ENCODE results near the gene EIF3J. TPM values are rescaled to one million over a fixed set of nuclear protein-coding genes. Genes with fewer than 3 reads are reported as not detected.

The EIF3J gene
- polyA plus RNA-seq, 1 donor from 2014 or later, result 52.9 TPM

- H3K79me2 ChIP-seq (replicated peaks; ENCODE audit: insufficient read depth, low read length), result no peaks in the 10 kb centered on the region
- no peaks in the 10 kb centered on the region for H3K27me3 ChIP-seq (ENCODE audit: insufficient read depth, low read depth, low read length)
- H3F3A ChIP-seq (ENCODE audit: insufficient read depth, low read length, poor library complexity, severe bottlenecking), result no peaks in the 10 kb centered on the region
- no peak overlapping the region for H3K4me2 ChIP-seq (ENCODE audit: low read length)
- no peaks in the 10 kb centered on the region for H3K9me2 ChIP-seq (ENCODE audit: insufficient read depth, low read length)
- H3K27ac ChIP-seq (ENCODE audit: low read length), result no peak overlapping the region
- H3K4me3 ChIP-seq (ENCODE audit: low read length), result no peak overlapping the region
- H4K20me1 ChIP-seq (ENCODE audit: insufficient read depth), result no peaks in the 10 kb centered on the region
- H3K36me3 ChIP-seq (ENCODE audit: insufficient read depth, low read length), result peaks cover 20% of the 10 kb centered on the region
- no peak overlapping the region for H2AFZ ChIP-seq (ENCODE audit: low read depth, low read length)
- H3K9me3 ChIP-seq (ENCODE audit: low read length), result peaks cover 16% of the 10 kb centered on the region
- TF ChIP-seq RAD21 (conservative IDR thresholded peaks at IDR 0.05), result no peak
- TF ChIP-seq POLR2AphosphoS5 (IDR thresholded peaks at IDR 0.05), result no peak
- TF ChIP-seq, protein P1, sequence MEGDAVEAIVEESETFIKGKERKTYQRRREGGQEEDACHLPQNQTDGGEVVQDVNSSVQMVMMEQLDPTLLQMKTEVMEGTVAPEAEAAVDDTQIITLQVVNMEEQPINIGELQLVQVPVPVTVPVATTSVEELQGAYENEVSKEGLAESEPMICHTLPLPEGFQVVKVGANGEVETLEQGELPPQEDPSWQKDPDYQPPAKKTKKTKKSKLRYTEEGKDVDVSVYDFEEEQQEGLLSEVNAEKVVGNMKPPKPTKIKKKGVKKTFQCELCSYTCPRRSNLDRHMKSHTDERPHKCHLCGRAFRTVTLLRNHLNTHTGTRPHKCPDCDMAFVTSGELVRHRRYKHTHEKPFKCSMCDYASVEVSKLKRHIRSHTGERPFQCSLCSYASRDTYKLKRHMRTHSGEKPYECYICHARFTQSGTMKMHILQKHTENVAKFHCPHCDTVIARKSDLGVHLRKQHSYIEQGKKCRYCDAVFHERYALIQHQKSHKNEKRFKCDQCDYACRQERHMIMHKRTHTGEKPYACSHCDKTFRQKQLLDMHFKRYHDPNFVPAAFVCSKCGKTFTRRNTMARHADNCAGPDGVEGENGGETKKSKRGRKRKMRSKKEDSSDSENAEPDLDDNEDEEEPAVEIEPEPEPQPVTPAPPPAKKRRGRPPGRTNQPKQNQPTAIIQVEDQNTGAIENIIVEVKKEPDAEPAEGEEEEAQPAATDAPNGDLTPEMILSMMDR (IDR thresholded peaks at IDR 0.05; ENCODE audit: poor library complexity, severe bottlenecking), result no peak
- TF ChIP-seq MXI1 (conservative IDR thresholded peaks at IDR 0.05; ENCODE audit: poor library complexity, severe bottlenecking), result no peak
- no peak for TF ChIP-seq TAF1 (IDR thresholded peaks at IDR 0.05; ENCODE audit: low read depth)
- no peak for TF ChIP-seq REST (IDR thresholded peaks at IDR 0.05; ENCODE audit: borderline replicate concordance)
- no peak for TF ChIP-seq EP300 (conservative IDR thresholded peaks at IDR 0.05; ENCODE audit: poor library complexity, severe bottlenecking)
- no peak for TF ChIP-seq SMC3 (conservative IDR thresholded peaks at IDR 0.05; ENCODE audit: poor library complexity)
- no peak for TF ChIP-seq EZH2 (IDR thresholded peaks at IDR 0.05; ENCODE audit: borderline replicate concordance, insufficient read depth, low read length, poor library complexity, severe bottlenecking)
- no peak overlapping the region for H3K9ac ChIP-seq (ENCODE audit: low read length)
Measured at GRCh38 chr15:44569316-44569715, 32.4 kb downstream of the EIF3J start.

DNA sequence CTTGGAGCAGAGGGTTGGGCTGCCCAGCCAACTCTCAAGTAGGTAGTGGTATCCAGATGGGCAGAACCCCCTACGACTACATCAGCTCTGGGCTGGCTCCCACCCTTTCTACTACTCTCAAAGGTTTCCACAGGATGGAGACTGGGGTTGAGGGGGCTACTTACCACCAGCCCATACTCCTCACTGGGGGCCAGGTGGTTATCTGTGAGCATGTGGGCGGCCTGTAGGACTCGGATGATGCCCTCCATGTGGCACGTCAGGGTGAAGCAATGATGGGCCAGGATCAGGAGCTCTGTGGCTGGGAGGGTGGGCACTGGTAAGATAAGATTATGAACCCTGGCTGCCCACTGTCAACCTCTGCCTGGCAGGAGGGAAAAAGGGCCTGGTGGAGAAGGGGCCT lies 33.4 kb downstream of the EIF3J start:
- H3K4me2 ChIP-seq (ENCODE audit: low read length), result no peak overlapping the region
- H3K9me3 ChIP-seq (ENCODE audit: low read length), result peaks cover 7% of the 10 kb centered on the region
- H3K4me3 ChIP-seq (ENCODE audit: low read length), result no peak overlapping the region
- no peaks in the 10 kb centered on the region for H3K79me2 ChIP-seq (replicated peaks; ENCODE audit: insufficient read depth, low read length)
- no peaks in the 10 kb centered on the region for H4K20me1 ChIP-seq (ENCODE audit: insufficient read depth)
- no peaks in the 10 kb centered on the region for H3F3A ChIP-seq (ENCODE audit: insufficient read depth, low read length, poor library complexity, severe bottlenecking)
- no peaks in the 10 kb centered on the region for H3K27me3 ChIP-seq (ENCODE audit: insufficient read depth, low read depth, low read length)
- H3K36me3 ChIP-seq (ENCODE audit: insufficient read depth, low read length), result peaks cover 10% of the 10 kb centered on the region
- TF ChIP-seq, protein P1 (IDR thresholded peaks at IDR 0.05; ENCODE audit: poor library complexity, severe bottlenecking), result no peak
- TF ChIP-seq MXI1 (conservative IDR thresholded peaks at IDR 0.05; ENCODE audit: poor library complexity, severe bottlenecking), result no peak
- TF ChIP-seq EP300 (conservative IDR thresholded peaks at IDR 0.05; ENCODE audit: poor library complexity, severe bottlenecking), result no peak
- no peak for TF ChIP-seq TAF1 (IDR thresholded peaks at IDR 0.05; ENCODE audit: low read depth)
- TF ChIP-seq REST (IDR thresholded peaks at IDR 0.05; ENCODE audit: borderline replicate concordance), result no peak
- no peak for TF ChIP-seq POLR2AphosphoS5 (IDR thresholded peaks at IDR 0.05)
- no peak overlapping the region for H2AFZ ChIP-seq (ENCODE audit: low read depth, low read length)
- H3K9me2 ChIP-seq (ENCODE audit: insufficient read depth, low read length), result no peaks in the 10 kb centered on the region
- no peak overlapping the region for H3K9ac ChIP-seq (ENCODE audit: low read length)
- no peak overlapping the region for H3K27ac ChIP-seq (ENCODE audit: low read length)
